Measurements from ENCODE around the gene ADGRV1.
"Not testable (repeated sequence)": the region's sequence is repeated elsewhere in the genome, so short reads cannot be mapped to it uniquely, and the experiment has no call there.

The ADGRV1 gene

DNA sequence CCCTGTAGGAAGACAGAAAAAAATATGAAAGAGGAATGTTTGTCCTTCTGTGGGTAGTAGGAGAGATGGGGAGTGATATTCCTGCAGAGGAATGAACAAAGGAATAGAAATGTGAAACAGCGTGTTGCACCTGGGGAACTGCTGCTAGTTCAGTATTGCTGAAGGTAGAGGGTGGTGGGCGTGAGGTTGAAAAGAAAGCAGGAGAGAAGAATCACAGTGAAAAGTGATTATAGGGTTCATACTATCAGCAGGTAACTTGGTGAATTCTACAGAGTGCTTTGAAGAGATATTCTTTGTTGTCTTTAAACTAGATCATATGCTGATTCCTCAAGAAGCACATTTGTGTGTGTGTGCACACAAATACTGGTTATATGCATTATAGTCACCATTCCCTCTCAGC lies 95.6 kb downstream of the ADGRV1 start:
- Histone ChIP-seq H3K36me3 (ENCODE audit: insufficient read depth, low read length) (peaks cover 84% of the 10 kb centered on the region), H3K4me1 (ENCODE audit: insufficient read depth, low read length) (no peaks in the 10 kb centered on the region), H3K27me3 (ENCODE audit: insufficient read depth, low read length) (no peaks in the 10 kb centered on the region), H3K27ac (ENCODE audit: low read depth, low read length) (no peak overlapping the region), H3K9me3 (ENCODE audit: insufficient read depth, low read depth, low read length) (no peaks in the 10 kb centered on the region), H3K9ac (ENCODE audit: low read depth, low read length) (no peak overlapping the region), H3K4me3 (ENCODE audit: low read length) (no peak overlapping the region)
- whole genome bisulfite sequencing: 94% methylated on average over 2 of the region's 2 CpGs

DNA sequence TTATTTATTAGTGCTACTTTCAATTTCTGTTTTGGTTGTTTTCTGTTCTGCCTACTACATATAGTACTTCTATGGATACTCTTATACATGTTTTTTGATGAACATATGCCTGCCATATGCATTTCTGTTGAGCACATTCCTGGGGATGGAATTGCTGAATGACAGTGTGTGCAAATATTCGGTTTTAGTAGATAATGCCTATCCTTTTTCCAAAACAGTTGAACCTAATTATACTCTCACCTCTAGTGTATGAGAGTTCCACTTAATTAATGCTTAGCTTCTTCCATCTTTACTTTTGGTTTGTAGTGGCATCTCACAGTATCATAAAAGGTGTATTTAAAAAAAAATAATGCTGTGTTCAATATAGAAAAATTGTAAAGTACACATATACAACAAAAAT lies 96.8 kb downstream of the ADGRV1 start:
- Histone ChIP-seq H3K27ac (ENCODE audit: low read depth, low read length) (no peak overlapping the region), H3K4me1 (ENCODE audit: insufficient read depth, low read length) (no peaks in the 10 kb centered on the region), H3K4me3 (ENCODE audit: low read length) (no peak overlapping the region), H3K9me3 (ENCODE audit: insufficient read depth, low read depth, low read length) (no peaks in the 10 kb centered on the region), H3K36me3 (ENCODE audit: insufficient read depth, low read length) (peaks cover 77% of the 10 kb centered on the region), H3K9ac (ENCODE audit: low read depth, low read length) (no peak overlapping the region), H3K27me3 (ENCODE audit: insufficient read depth, low read length) (no peaks in the 10 kb centered on the region)
- 100% methylated on average over 1 of the region's 1 CpG for WGBS

DNA sequence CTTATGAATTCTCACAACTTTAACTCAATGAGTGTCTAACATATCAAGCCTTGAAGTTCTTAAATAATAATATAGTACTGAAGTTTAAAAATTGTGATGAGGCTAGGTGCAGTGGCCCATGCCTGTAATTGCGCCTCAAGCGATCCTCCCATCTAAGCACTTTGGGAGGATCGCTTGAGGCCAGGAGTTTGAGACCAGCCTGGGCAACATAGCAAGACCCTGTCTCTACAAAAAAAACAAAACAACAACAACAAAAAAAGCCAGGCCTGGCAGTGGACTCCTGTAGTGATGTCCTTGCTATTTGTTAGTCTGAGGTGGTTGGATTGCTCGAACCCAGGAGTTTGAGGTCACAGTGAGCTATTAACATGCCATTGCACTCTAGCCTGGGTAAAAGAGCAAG lies 98.4 kb downstream of the ADGRV1 start:
- Histone ChIP-seq H3K9me3 (ENCODE audit: insufficient read depth, low read depth, low read length) (no peaks in the 10 kb centered on the region), H3K27ac (ENCODE audit: low read depth, low read length) (no peak overlapping the region), H3K9ac (ENCODE audit: low read depth, low read length) (no peak overlapping the region), H3K4me3 (ENCODE audit: low read length) (no peak overlapping the region), H3K27me3 (ENCODE audit: insufficient read depth, low read length) (no peaks in the 10 kb centered on the region), H3K36me3 (ENCODE audit: insufficient read depth, low read length) (peaks cover 71% of the 10 kb centered on the region), H3K4me1 (ENCODE audit: insufficient read depth, low read length) (no peaks in the 10 kb centered on the region)
- WGBS: 94% methylated on average over 4 of the region's 4 CpGs

DNA sequence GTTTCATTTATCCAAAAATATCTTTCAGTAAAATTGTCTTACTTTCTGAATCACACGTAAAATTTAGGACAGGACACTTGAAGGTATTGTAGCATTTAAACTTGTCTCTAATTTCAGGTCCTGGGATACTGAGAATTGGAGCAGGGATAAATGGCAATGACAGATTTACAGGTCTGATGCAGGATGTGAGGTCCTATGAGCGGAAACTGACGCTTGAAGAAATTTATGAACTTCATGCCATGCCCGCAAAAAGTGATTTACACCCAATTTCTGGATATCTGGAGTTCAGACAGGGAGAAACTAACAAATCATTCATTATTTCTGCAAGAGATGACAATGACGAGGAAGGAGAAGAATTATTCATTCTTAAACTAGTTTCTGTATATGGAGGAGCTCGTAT lies 99.2 kb downstream of the ADGRV1 start:
- H3K9me3 ChIP-seq (ENCODE audit: insufficient read depth, low read depth, low read length): no peaks in the 10 kb centered on the region
- no peak overlapping the region for H3K9ac ChIP-seq (ENCODE audit: low read depth, low read length)
- no peak overlapping the region for H3K27ac ChIP-seq (ENCODE audit: low read depth, low read length)
- H3K27me3 ChIP-seq (ENCODE audit: insufficient read depth, low read length): no peaks in the 10 kb centered on the region
- no peaks in the 10 kb centered on the region for H3K4me1 ChIP-seq (ENCODE audit: insufficient read depth, low read length)
- peaks cover 63% of the 10 kb centered on the region for H3K36me3 ChIP-seq (ENCODE audit: insufficient read depth, low read length)
- WGBS: 94% methylated on average over 5 of the region's 6 CpGs
- no peak overlapping the region for H3K4me3 ChIP-seq (ENCODE audit: low read length)

DNA sequence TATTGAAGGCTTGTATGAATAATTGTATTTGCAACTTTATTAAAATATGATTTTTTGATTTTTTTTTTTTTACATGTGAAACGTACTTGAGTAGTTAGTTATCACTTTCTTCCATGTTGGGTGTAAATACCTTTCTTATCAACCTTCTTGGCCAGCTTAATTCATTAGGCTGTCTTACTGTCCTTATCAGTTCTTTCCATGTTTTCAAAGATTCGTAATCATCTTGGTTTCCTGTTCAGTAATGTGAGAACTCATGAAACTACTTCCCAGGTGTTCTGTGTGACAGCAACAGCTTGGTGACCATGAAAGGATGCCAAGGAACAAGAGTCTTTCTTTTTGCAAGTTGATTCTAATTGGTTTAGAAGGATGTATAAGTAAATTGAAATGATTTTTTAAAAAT lies 100.0 kb downstream of the ADGRV1 start:
- 97% methylated on average over 2 of the region's 2 CpGs for WGBS
- Histone ChIP-seq H3K36me3 (ENCODE audit: insufficient read depth, low read length) (peaks cover 55% of the 10 kb centered on the region), H3K27ac (ENCODE audit: low read depth, low read length) (no peak overlapping the region)

DNA sequence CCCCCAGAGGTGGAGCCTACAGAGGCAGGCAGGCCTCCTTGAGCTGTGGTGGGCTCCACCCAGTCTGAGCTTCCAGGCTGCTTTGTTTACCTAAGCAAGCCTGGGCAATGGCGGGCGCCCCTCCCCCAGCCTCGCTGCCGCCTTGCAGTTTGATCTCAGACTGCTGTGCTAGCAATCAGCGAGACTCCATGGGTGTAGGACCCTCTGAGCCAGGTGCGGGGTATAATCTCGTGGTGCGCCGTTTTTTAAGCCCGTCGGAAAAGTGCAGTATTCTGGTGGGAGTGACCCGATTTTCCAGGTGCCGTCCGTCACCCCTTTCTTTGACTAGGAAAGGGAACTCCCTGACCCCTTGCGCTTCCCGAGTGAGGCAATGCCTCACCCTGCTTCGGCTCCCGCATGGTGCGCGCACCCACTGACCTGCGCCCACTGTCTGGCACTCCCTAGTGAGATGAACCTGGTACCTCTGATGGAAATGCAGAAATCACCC lies 109.5 kb downstream of the ADGRV1 start:
- 30% methylated on average over 21 of the region's 21 CpGs for WGBS
- H3K27ac ChIP-seq (ENCODE audit: low read depth, low read length); H3K27me3 ChIP-seq (ENCODE audit: insufficient read depth, low read length); H3K9me3 ChIP-seq (ENCODE audit: insufficient read depth, low read depth, low read length); H3K4me1 ChIP-seq (ENCODE audit: insufficient read depth, low read length): not testable (repeated sequence)
- peaks cover 15% of the 10 kb centered on the region; the same call in 1 of the 2 replicates for H3K36me3 ChIP-seq (ENCODE audit: insufficient read depth, low read length)
- H3K4me3 ChIP-seq (ENCODE audit: low read length): peak overlapping the region; percentile 52
- H3K9ac ChIP-seq (ENCODE audit: low read depth, low read length): peak overlapping the region; percentile 64

More for the DNA sequence above, 100.0 kb downstream of the ADGRV1 start:
- H3K9me3 ChIP-seq (ENCODE audit: insufficient read depth, low read depth, low read length): no peaks in the 10 kb centered on the region
- no peak overlapping the region for H3K4me3 ChIP-seq (ENCODE audit: low read length)
- H3K4me1 ChIP-seq (ENCODE audit: insufficient read depth, low read length): no peaks in the 10 kb centered on the region
- no peaks in the 10 kb centered on the region for H3K27me3 ChIP-seq (ENCODE audit: insufficient read depth, low read length)
- no peak overlapping the region for H3K9ac ChIP-seq (ENCODE audit: low read depth, low read length)

DNA sequence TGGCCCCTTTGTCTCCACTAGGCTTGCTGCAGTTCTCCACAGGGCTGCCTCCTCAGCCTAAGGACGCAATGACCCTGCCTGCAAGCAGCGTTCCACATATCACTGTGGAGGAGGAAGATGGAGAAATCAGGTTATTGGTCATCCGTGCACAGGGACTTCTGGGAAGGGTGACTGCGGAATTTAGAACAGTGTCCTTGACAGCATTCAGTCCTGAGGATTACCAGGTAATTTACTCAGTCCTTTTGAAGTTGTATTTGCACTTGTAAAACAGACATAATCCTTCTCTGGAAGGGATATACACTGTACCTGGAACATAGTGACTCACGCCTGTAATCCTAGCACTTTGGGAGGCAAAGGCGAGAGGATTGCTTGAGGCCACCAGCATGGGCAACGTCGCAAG lies 116.6 kb downstream of the ADGRV1 start:
- no peak overlapping the region for H3K27ac ChIP-seq (ENCODE audit: low read depth, low read length)
- no peaks in the 10 kb centered on the region for H3K9me3 ChIP-seq (ENCODE audit: insufficient read depth, low read depth, low read length)
- H3K4me3 ChIP-seq (ENCODE audit: low read length): no peak overlapping the region
- H3K4me1 ChIP-seq (ENCODE audit: insufficient read depth, low read length): no peaks in the 10 kb centered on the region
- H3K9ac ChIP-seq (ENCODE audit: low read depth, low read length): no peak overlapping the region
- no peaks in the 10 kb centered on the region for H3K27me3 ChIP-seq (ENCODE audit: insufficient read depth, low read length)
- 93% methylated on average over 8 of the region's 8 CpGs for WGBS
- H3K36me3 ChIP-seq (ENCODE audit: insufficient read depth, low read length): peaks cover 65% of the 10 kb centered on the region

DNA sequence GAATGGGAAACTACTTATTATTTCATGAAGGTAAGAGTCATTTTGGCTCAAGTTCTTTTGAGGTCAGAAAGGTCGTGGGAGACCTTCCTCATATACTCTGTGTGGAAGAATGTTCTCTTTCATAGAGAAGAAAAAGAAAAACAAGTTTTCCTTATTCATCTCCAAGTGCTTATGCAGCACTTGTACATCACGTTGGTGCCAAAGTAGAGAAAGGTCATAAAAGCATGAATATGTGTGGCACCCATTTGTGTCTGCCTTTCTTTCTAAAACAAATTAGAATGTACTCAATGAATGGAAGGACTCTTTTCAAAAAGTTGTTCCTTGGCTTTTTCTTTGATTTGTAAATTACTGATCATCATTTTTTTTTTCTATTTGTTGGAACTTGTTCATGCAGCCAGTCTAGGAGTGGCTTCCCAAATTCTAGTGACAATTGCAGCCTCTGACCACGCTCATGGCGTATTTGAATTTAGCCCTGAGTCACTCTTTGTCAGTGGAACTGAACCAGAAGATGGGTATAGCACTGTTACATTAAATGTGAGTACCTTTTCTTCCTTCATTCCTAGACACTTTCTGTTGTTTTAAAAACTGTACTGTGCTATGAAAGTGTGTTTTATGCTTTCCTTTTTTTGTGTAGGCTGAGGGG lies 122.4 kb downstream of the ADGRV1 start:
- Histone ChIP-seq H3K9ac (ENCODE audit: low read depth, low read length) (no peak overlapping the region), H3K36me3 (ENCODE audit: insufficient read depth, low read length) (peaks cover 72% of the 10 kb centered on the region), H3K27ac (ENCODE audit: low read depth, low read length) (no peak overlapping the region), H3K4me1 (ENCODE audit: insufficient read depth, low read length) (no peaks in the 10 kb centered on the region), H3K27me3 (ENCODE audit: insufficient read depth, low read length) (no peaks in the 10 kb centered on the region), H3K4me3 (ENCODE audit: low read length) (no peak overlapping the region), H3K9me3 (ENCODE audit: insufficient read depth, low read depth, low read length) (no peaks in the 10 kb centered on the region)
- WGBS: 86% methylated on average over 3 of the region's 4 CpGs

DNA sequence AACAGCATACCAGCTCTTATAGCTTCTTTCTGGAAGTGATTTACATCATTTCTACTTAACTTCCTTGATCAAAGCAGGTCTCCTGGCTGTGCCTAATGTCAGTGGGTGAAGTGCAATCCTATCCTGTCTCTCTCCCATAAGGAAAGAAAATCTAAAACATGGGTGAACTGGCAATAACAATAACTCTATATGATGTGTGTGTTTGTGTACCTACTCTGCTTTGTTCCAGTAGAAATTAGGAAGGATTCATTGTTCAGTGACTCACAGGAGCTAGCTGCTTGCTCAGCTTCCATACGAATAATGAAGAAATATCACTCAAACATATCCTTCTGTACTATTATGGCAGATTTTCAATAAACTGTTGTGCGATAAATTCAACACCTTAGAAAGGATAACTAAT lies 123.7 kb downstream of the ADGRV1 start:
- Histone ChIP-seq H3K27me3 (ENCODE audit: insufficient read depth, low read length) (no peaks in the 10 kb centered on the region), H3K4me3 (ENCODE audit: low read length) (no peak overlapping the region), H3K9me3 (ENCODE audit: insufficient read depth, low read depth, low read length) (no peaks in the 10 kb centered on the region), H3K9ac (ENCODE audit: low read depth, low read length) (no peak overlapping the region), H3K27ac (ENCODE audit: low read depth, low read length) (no peak overlapping the region), H3K4me1 (ENCODE audit: insufficient read depth, low read length) (no peaks in the 10 kb centered on the region), H3K36me3 (ENCODE audit: insufficient read depth, low read length) (peaks cover 59% of the 10 kb centered on the region)
- 96% methylated on average over 2 of the region's 2 CpGs for WGBS

DNA sequence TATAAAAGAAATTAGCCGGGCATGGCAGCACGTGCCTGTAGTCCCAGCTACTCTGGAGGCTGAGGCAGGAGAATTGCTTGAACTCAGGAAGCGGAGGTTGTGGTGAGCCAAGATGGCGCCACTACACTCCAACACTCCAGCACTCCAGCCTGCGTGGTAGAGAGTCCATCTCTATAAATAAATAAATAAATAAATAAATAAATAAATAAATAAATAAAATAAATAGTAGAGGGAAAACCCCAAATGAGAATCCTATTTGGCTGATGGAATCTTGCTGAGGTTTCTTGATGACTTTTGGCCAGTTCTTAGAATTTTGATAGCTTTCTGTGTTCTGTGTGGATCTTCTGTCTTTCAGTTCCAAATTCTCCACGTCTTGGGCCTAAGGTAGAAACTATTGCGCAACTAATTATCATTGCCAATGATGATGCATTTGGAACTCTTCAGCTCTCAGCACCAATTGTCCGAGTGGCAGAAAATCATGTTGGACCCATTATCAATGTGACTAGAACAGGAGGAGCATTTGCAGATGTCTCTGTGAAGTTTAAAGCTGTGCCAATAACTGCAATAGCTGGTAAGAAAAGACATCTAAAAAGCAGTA lies 126.9 kb downstream of the ADGRV1 start:
- H3K4me1 ChIP-seq (ENCODE audit: insufficient read depth, low read length): no peaks in the 10 kb centered on the region
- WGBS: 96% methylated on average over 6 of the region's 8 CpGs
- H3K27me3 ChIP-seq (ENCODE audit: insufficient read depth, low read length): no peaks in the 10 kb centered on the region
- no peak overlapping the region for H3K27ac ChIP-seq (ENCODE audit: low read depth, low read length)
- H3K9ac ChIP-seq (ENCODE audit: low read depth, low read length): no peak overlapping the region
- H3K36me3 ChIP-seq (ENCODE audit: insufficient read depth, low read length): peaks cover 67% of the 10 kb centered on the region
- no peaks in the 10 kb centered on the region for H3K9me3 ChIP-seq (ENCODE audit: insufficient read depth, low read depth, low read length)
- H3K4me3 ChIP-seq (ENCODE audit: low read length): no peak overlapping the region

DNA sequence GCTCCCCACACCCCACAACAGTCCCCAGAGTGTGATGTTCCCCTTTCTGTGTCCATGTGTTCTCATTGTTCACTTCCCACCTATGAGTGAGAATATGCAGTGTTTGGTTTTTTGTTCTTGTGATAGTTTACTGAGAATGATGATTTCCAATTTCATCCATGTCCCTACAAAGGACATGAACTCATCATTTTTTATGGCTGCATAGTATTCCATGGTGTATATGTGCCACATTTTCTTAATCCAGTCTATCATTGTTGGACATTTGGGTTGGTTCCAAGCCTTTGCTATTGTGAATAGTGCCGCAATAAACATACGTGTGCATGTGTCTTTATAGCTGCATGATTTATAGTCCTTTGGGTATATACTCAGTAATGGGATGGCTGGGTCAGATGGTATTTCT lies 127.8 kb downstream of the ADGRV1 start:
- H3K36me3 ChIP-seq (ENCODE audit: insufficient read depth, low read length): peaks cover 68% of the 10 kb centered on the region
- not testable (repeated sequence) for H3K9me3 ChIP-seq (ENCODE audit: insufficient read depth, low read depth, low read length); H3K4me1 ChIP-seq (ENCODE audit: insufficient read depth, low read length); H3K27ac ChIP-seq (ENCODE audit: low read depth, low read length); H3K4me3 ChIP-seq (ENCODE audit: low read length); H3K27me3 ChIP-seq (ENCODE audit: insufficient read depth, low read length); H3K9ac ChIP-seq (ENCODE audit: low read depth, low read length)
- 100% methylated on average over 1 of the region's 2 CpGs for WGBS

DNA sequence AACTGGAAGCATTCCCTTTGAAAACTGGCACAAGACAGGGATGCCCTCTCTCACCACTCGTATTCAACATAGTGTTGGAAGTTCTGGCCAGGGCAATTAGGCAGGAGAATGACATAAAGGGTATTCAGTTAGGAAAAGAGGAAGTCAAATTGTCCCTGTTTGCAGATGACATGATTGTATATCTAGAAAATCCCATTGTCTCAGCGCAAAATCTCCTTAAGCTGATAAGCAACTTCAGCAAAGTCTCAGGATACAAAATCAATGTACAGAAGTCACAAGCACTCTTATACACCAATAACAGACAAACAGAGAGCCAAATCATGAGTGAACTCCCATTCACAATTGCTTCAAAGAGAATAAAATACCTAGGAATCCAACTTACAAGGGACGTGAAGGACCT lies 128.9 kb downstream of the ADGRV1 start:
- not testable (repeated sequence) for H3K27me3 ChIP-seq (ENCODE audit: insufficient read depth, low read length); H3K27ac ChIP-seq (ENCODE audit: low read depth, low read length); H3K4me3 ChIP-seq (ENCODE audit: low read length); H3K9ac ChIP-seq (ENCODE audit: low read depth, low read length); H3K4me1 ChIP-seq (ENCODE audit: insufficient read depth, low read length); H3K9me3 ChIP-seq (ENCODE audit: insufficient read depth, low read depth, low read length)
- peaks cover 71% of the 10 kb centered on the region for H3K36me3 ChIP-seq (ENCODE audit: insufficient read depth, low read length)
- 90% methylated on average over 2 of the region's 3 CpGs for WGBS
